HEK293T (cell line): Measurements from ENCODE around the gene CBFA2T3.

ENCODE experiments used
- CTCF ChIA-PET: fragments of 350-600 bp; formaldehyde crosslinking; extraction: SDS; loops from one replicate; lab custom pipeline; 2021; ENCODE audit warnings: antibody characterized with exemption, inconsistent platforms; lab: Yijun Ruan, JAX
- POLR2A ChIA-PET: fragments of 350-600 bp; formaldehyde crosslinking; extraction: SDS; loops from one replicate; lab custom pipeline; 2020; ENCODE audit warnings: antibody characterized with exemption, inconsistent platforms; lab: Yijun Ruan, JAX
- DNase-seq: peaks from one replicate; pipeline ENCODE4 v3.0.0; 2012; ENCODE audit warnings: mixed read lengths; ENCODE audit errors: extremely low spot score
- ARNT ChIP-seq: fragments of 450-650 bp; IDR thresholded peaks from 2 replicates; pipeline ENCODE4 v1.6.1; 2017; ENCODE audit warnings: mild to moderate bottlenecking
- BHLHE40 ChIP-seq: fragments of 450-650 bp; IDR thresholded peaks from 2 replicates; pipeline ENCODE4 v1.6.1; 2016; ENCODE audit warnings: mild to moderate bottlenecking, moderate library complexity, borderline replicate concordance
- CTBP1 ChIP-seq: fragments of 450-650 bp; IDR thresholded peaks from 2 replicates; pipeline ENCODE4 v1.6.1; 2016; ENCODE audit warnings: borderline replicate concordance
- ELF4 ChIP-seq: fragments of 450-650 bp; IDR thresholded peaks from 2 replicates; pipeline ENCODE4 v1.6.1; 2017; ENCODE audit warnings: antibody characterized with exemption
- FOXA1 ChIP-seq: fragments of 450-650 bp; IDR thresholded peaks from 2 replicates; pipeline ENCODE4 v1.6.1; 2016; ENCODE audit warnings: mild to moderate bottlenecking
- FOXK2 ChIP-seq: fragments of 450-650 bp; IDR thresholded peaks from 2 replicates; pipeline ENCODE4 v1.6.1; 2016; ENCODE audit warnings: mild to moderate bottlenecking
- FOXM1 ChIP-seq: fragments of 450-650 bp; IDR thresholded peaks from 2 replicates; pipeline ENCODE4 v1.6.1; 2017; ENCODE audit warnings: mild to moderate bottlenecking, borderline replicate concordance
- HDGF ChIP-seq: fragments of 450-650 bp; IDR thresholded peaks from 2 replicates; pipeline ENCODE4 v1.6.1; 2017; ENCODE audit warnings: antibody characterized with exemption, borderline replicate concordance
- L3MBTL2 ChIP-seq: fragments of 450-650 bp; conservative IDR thresholded peaks from 2 replicates; pipeline ENCODE4 v1.6.1; 2016; ENCODE audit warnings: mild to moderate bottlenecking
- LEF1 ChIP-seq: fragments of 450-650 bp; IDR thresholded peaks from 2 replicates; pipeline ENCODE4 v1.6.1; 2017; ENCODE audit warnings: mild to moderate bottlenecking, borderline replicate concordance
- NFRKB ChIP-seq: fragments of 450-650 bp; IDR thresholded peaks from 2 replicates; pipeline ENCODE4 v1.6.1; 2016; ENCODE audit warnings: mild to moderate bottlenecking, moderate library complexity
- SP1 ChIP-seq: fragments of 450-650 bp; IDR thresholded peaks from 2 replicates; pipeline ENCODE4 v1.6.1; 2017
- SUZ12 ChIP-seq: fragments of 450-650 bp; IDR thresholded peaks from 2 replicates; pipeline ENCODE4 v1.6.1; 2016; ENCODE audit warnings: mild to moderate bottlenecking
- TARDBP ChIP-seq: fragments of 450-650 bp; IDR thresholded peaks from 2 replicates; pipeline ENCODE4 v1.6.1; 2016
- ZNF384 ChIP-seq: fragments of 450-650 bp; IDR thresholded peaks from 2 replicates; pipeline ENCODE4 v1.6.1; 2016
- TF ChIP-seq, protein P1 (sequence below): fragments of 450-650 bp; IDR thresholded peaks from 2 replicates; pipeline ENCODE4 v1.6.1; 2016

CBFA2T3 gene

DNA sequence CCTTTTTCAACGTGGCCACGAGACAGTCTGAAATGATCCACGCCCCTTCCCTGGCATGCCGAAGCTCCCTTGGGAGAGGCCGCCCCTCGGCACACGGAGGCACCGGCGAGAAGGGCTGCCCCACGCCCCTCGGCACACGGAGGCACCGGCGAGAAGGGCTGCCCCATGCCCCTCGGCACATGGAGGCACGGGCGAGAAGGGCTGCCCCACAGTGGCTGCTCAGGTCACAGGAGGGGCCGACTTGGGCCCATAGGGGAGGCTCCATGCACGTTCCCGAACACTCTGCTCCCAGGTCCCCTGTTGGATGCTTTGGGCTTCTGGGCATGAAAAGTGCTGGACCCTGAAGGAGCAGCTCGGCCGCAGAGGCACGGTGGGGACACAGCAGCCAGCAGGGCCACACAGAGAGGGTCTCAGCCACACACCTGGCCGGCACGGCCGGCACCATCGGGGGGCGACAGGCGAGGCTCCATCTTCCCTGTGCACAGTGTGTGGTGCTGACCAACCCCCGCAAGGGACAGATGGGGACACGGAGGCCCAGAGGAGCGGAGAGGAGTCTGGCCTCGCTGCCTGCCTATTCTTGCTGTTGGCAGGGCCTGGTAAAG, 42.8 kb downstream of the CBFA2T3 start:
- TF ChIP-seq ZNF384 (no peak), SP1 (no peak), HDGF (no peak), SUZ12 (no peak), FOXK2 (no peak), NFRKB (no peak), BHLHE40 (no peak), L3MBTL2 (no peak), ARNT (no peak)
- TF ChIP-seq, protein P1, sequence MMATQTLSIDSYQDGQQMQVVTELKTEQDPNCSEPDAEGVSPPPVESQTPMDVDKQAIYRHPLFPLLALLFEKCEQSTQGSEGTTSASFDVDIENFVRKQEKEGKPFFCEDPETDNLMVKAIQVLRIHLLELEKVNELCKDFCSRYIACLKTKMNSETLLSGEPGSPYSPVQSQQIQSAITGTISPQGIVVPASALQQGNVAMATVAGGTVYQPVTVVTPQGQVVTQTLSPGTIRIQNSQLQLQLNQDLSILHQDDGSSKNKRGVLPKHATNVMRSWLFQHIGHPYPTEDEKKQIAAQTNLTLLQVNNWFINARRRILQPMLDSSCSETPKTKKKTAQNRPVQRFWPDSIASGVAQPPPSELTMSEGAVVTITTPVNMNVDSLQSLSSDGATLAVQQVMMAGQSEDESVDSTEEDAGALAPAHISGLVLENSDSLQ, result no peak
- ChIA-PET CTCF (no interaction called here), POLR2A (no interaction called here)

DNA sequence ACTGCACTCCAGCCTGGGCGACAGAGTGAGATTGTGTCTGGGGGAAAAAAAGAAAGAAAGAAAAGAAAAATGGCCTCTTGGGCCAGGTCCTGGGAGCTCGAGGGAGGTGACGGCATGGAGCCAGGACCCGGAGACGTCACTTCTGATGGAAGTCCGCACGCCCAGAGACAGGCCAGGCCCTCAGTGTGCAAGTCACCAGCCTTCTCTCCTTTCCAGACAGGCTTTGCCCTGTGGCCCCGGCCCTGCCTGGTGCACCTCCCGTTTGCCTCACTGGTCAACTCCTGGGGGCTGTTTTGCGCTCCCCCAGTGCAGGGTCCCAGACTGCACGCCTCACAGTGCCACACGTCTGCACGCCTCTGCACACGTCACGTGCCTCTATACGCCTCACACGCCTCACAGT, 44.1 kb downstream of the CBFA2T3 start:
- ChIA-PET CTCF (no interaction called here), POLR2A (no interaction called here)
- no peak for DNase-seq
- no peak for TF ChIP-seq CTBP1
- no peak for TF ChIP-seq NFRKB
- no peak for TF ChIP-seq FOXM1
- TF ChIP-seq TARDBP, result no peak
- no peak for TF ChIP-seq HDGF
- TF ChIP-seq ZNF384, result no peak
- TF ChIP-seq FOXA1, result no peak
- TF ChIP-seq ELF4, result no peak
- TF ChIP-seq SP1, result no peak
- TF ChIP-seq LEF1, result no peak
- TF ChIP-seq BHLHE40, result no peak
- TF ChIP-seq, protein P1, result no peak
- TF ChIP-seq ARNT, result no peak
- TF ChIP-seq L3MBTL2, result no peak
- TF ChIP-seq FOXK2, result no peak

More for the DNA sequence above, 42.8 kb downstream of the CBFA2T3 start:
- no peak for DNase-seq

- POLR2A ChIA-PET, result no interaction called here
- DNase-seq, result no peak
- TF ChIP-seq ARNT (no peak), BHLHE40 (no peak), CTBP1 (no peak), L3MBTL2 (no peak), SUZ12 (no peak), TARDBP (no peak), LEF1 (no peak), FOXK2 (no peak), FOXM1 (no peak), ZNF384 (no peak), HDGF (no peak), SP1 (no peak), FOXA1 (no peak), ELF4 (no peak), NFRKB (no peak)
- TF ChIP-seq, protein P1, result no peak
- CTCF ChIA-PET, result no interaction called here
Observed at GRCh38 chr16:88931936-88932335, 45.1 kb downstream of the CBFA2T3 start.

- TF ChIP-seq SUZ12 (no peak), FOXK2 (no peak), FOXM1 (no peak), SP1 (no peak), BHLHE40 (no peak)
- ChIA-PET POLR2A (no interaction called here), CTCF (no interaction called here)
- DNase-seq, result no peak
Observed at GRCh38 chr16:88931373-88931900, 45.6 kb downstream of the CBFA2T3 start.

- TF ChIP-seq ELF4 (no peak), HDGF (no peak), TARDBP (no peak), BHLHE40 (no peak), SUZ12 (no peak), FOXM1 (no peak), SP1 (no peak), FOXA1 (no peak), ZNF384 (no peak), L3MBTL2 (no peak), CTBP1 (no peak), ARNT (no peak), FOXK2 (no peak), NFRKB (no peak), LEF1 (no peak)
- TF ChIP-seq, protein P1, result no peak
- no peak for DNase-seq
- ChIA-PET CTCF (no interaction called here), POLR2A (no interaction called here)
Observed at GRCh38 chr16:88930716-88931115, 46.3 kb downstream of the CBFA2T3 start.

DNA sequence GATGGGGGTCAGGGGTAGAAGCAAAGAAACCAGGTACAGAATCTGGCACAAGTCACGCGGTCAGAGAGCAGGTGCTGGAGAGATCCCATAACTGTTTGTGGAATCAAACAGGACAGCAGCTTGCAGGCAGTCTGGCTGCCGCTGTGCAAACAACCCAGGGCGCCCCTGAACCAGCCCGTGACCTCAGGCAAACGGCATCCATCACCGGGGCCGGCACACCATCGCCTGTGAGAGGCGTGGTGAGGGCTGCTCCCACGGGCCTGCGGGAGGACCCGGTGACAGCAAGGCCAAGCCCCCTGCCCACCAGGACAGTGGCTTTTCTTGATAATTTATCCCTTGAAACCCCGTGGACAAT, 47.9 kb downstream of the CBFA2T3 start:
- no peak for DNase-seq
- TF ChIP-seq BHLHE40 (no peak), NFRKB (no peak)
- POLR2A ChIA-PET, result no interaction called here
- CTCF ChIA-PET, result no interaction called here
